Progenitor cell of endocrine pancreas (in vitro differentiated cells): ENCODE measurements around the gene PGA4. TPM values are rescaled to one million over a fixed set of nuclear protein-coding genes. Genes with fewer than 3 reads are reported as not detected.

Experiments
- DNase-seq: peaks from one replicate; pipeline ENCODE4 v3.0.0; 2021; ENCODE audit warnings: low spot score; ENCODE audit not compliant: unreplicated experiment
- H3K27ac Mint-ChIP-seq: 2 replicates; pipeline ENCODE4 v1.8.0; 2021; ENCODE audit warnings: mild to moderate bottlenecking, moderate library complexity, mixed read lengths
- H3K27me3 Mint-ChIP-seq: 2 replicates; pipeline ENCODE4 v1.8.0; 2021; ENCODE audit warnings: mixed read lengths
- H3K36me3 Mint-ChIP-seq: 2 replicates; pipeline ENCODE4 v1.8.0; 2022; ENCODE audit warnings: mixed read lengths; ENCODE audit not compliant: insufficient read depth
- H3K4me1 Mint-ChIP-seq: 2 replicates; pipeline ENCODE4 v1.8.0; 2021; ENCODE audit warnings: low read depth, mixed read lengths
- H3K4me3 Mint-ChIP-seq: 2 replicates; pipeline ENCODE4 v1.8.0; 2021; ENCODE audit warnings: low read depth, mild to moderate bottlenecking, moderate library complexity, mixed read lengths
- H3K9me3 Mint-ChIP-seq: 2 replicates; pipeline ENCODE4 v1.8.0; 2021; ENCODE audit warnings: low read depth, mixed read lengths
- total RNA-seq: library from RNA; stranded (reverse); gene quantifications from 2 replicates; pipeline ENCODE4 v1.2.1, GENCODE V29; 2021
- TF ChIP-seq, protein P1 (sequence below): fragments of 200-600 bp; sonication (generic); IDR thresholded peaks from one replicate; pipeline ENCODE4 v1.5.0; 2021; ENCODE audit warnings: antibody characterized with exemption, mild to moderate bottlenecking; ENCODE audit not compliant: unreplicated experiment

Gene PGA4
- total RNA-seq, 1 donor from 2014 or later: 0.81 TPM

DNA sequence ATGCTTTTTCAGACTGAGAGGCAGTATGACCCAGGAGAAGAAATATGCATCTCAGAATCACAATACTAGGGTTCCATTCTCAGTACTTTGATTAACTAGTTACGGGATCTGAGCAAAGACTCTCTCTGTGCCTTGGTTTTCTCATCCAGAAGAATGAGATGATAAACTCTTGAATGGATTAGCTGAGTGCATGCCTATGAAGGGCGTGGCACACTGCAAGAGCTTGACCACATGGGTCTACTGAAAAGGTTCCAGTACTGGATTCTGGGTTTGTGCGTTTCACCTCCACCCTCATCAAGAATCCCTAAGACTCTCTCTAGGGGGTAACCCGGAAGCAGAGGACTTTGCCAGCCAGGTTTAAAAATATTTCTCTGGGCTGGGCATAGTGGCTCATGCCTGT, 44.5 kb downstream of the PGA4 start:
- Mint-ChIP-seq H3K36me3 (peaks cover 10% of the 10 kb centered on the region), H3K27me3 (no peaks in the 10 kb centered on the region), H3K27ac (no peak overlapping the region)

DNA sequence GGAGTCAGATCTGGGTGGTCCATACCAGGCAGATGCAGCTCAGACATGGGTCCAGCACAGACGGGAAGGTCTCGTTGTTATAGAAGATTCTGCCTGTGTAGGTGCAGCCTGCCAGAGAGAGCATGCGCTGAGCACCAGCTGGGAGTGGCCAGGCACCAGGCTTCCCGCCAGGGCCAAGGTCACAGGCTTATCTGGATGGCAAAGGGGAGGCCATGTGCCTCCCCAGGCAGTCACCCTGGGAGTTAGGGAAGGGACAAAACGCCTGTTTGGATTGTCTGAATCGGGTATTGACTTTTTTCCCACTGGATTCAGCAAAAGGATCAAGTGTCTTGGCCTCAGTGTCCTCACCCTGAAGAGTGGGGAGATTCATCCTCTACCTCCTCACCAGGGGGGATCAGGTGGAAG, 45.3 kb downstream of the PGA4 start:
- DNase-seq: no peak
- peak overlapping the region; percentile 22 for H3K27ac Mint-ChIP-seq
- H3K4me3 Mint-ChIP-seq: no peak overlapping the region
- no peaks in the 10 kb centered on the region for H3K9me3 Mint-ChIP-seq
- peaks cover 10% of the 10 kb centered on the region for H3K36me3 Mint-ChIP-seq
- TF ChIP-seq, protein P1, sequence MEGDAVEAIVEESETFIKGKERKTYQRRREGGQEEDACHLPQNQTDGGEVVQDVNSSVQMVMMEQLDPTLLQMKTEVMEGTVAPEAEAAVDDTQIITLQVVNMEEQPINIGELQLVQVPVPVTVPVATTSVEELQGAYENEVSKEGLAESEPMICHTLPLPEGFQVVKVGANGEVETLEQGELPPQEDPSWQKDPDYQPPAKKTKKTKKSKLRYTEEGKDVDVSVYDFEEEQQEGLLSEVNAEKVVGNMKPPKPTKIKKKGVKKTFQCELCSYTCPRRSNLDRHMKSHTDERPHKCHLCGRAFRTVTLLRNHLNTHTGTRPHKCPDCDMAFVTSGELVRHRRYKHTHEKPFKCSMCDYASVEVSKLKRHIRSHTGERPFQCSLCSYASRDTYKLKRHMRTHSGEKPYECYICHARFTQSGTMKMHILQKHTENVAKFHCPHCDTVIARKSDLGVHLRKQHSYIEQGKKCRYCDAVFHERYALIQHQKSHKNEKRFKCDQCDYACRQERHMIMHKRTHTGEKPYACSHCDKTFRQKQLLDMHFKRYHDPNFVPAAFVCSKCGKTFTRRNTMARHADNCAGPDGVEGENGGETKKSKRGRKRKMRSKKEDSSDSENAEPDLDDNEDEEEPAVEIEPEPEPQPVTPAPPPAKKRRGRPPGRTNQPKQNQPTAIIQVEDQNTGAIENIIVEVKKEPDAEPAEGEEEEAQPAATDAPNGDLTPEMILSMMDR: no peak
- no peaks in the 10 kb centered on the region for H3K27me3 Mint-ChIP-seq
- peaks cover 3% of the 10 kb centered on the region for H3K4me1 Mint-ChIP-seq

More for the DNA sequence above, 44.5 kb downstream of the PGA4 start:
- no peak overlapping the region for H3K4me3 Mint-ChIP-seq
- H3K4me1 Mint-ChIP-seq: peaks cover 3% of the 10 kb centered on the region
- DNase-seq: no peak
- TF ChIP-seq, protein P1: no peak
- H3K9me3 Mint-ChIP-seq: no peaks in the 10 kb centered on the region

DNA sequence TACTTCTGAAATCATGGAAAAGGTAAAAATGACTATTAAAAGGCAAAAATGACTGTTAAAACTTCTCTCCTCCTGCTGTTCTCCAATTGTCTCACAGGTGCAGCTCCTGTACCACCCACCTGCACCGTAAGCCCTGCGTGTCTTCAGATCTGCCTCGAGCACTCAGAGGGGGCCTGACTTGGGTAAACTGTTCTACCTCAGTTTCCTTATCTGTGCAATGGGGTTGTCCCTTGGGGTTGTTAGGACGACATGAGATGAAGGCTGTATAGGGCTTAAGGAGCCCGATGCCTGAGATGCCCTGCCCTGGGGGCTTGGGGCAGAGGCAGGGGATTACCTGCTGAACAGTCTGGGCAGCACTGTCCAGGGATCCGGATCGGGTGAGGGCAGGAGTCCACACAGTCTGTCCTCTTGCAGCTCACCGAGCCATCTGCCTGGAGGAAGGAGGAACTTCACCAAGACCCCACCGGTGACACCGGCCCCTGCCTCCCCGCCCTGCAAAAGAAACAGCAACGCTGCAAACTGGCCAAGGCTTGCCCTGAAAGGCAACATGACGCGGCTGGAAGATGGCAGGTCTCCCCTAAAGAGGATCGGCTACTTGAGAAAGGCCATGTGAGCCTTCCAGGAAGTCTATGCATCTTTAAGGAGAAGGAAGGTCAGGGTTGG, 46.6 kb downstream of the PGA4 start:
- Mint-ChIP-seq H3K27me3 (no peaks in the 10 kb centered on the region), H3K4me3 (no peak overlapping the region), H3K4me1 (peaks cover 3% of the 10 kb centered on the region), H3K9me3 (no peaks in the 10 kb centered on the region), H3K27ac (no peak overlapping the region), H3K36me3 (peaks cover 8% of the 10 kb centered on the region)
- TF ChIP-seq, protein P1: no peak
- DNase-seq: no peak

DNA sequence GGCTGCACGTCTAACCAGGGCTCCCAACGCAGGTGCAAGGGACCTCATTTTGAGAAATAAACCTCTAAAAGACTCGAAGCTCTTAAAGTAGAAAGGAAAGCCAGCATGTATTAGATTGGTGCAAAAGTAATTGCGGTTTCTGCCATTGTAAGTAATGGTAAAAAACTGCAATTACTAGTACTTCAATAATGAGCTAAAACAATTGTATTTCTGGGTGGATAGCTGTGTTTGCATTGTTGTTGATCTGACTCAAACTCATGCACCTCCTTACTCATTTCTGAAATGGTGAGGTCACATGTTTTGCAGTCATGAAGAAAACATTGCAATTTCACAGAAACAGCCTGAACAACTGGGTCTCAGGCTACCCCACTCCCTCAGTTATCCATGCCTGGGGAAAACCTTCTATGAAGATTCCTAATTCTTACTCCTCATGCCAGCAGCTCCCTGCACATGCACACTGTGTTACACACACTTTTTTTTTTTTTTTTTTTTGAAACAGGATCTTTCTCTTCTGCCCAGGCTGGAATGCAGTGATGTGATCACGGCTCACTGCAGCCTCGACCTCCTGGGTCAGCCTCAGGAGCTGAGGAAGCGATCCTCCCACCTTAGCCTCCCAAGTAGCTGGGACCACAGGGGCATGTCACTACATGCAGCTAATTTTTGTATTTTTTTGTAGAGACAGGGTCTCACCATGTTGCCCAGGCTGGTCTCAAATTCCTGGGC, 48.4 kb downstream of the PGA4 start:
- no peak overlapping the region for H3K4me3 Mint-ChIP-seq
- H3K36me3 Mint-ChIP-seq: peaks cover 6% of the 10 kb centered on the region
- H3K4me1 Mint-ChIP-seq: peaks cover 3% of the 10 kb centered on the region
- H3K27ac Mint-ChIP-seq: no peak overlapping the region
- DNase-seq: no peak
- TF ChIP-seq, protein P1: no peak
- no peaks in the 10 kb centered on the region for H3K27me3 Mint-ChIP-seq
- no peaks in the 10 kb centered on the region for H3K9me3 Mint-ChIP-seq

DNA sequence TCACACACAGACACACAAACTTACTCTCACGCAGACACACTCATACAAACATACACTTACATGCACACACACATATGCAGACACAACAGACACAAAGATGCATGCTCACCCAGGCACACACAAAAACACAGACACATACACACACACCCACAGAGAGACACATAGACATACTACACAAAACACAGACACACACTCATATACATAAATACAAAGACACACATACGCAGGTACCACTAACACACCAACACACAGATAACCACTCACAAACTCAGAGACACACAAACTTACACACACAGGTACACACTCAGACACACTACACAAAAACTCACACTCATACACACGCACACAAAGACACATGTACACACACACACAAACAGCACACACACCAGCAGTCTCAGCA, 50.6 kb downstream of the PGA4 start:
- TF ChIP-seq, protein P1: no peak
- no peaks in the 10 kb centered on the region for H3K27me3 Mint-ChIP-seq
- peaks cover 5% of the 10 kb centered on the region for H3K36me3 Mint-ChIP-seq
- no peak overlapping the region for H3K27ac Mint-ChIP-seq
- H3K9me3 Mint-ChIP-seq: no peaks in the 10 kb centered on the region
- DNase-seq: no peak
- H3K4me1 Mint-ChIP-seq: no peaks in the 10 kb centered on the region
- no peak overlapping the region for H3K4me3 Mint-ChIP-seq
